SK-N-SH (cell line): ENCODE measurements around the gene EEFSEC. TPM values are rescaled to one million over a fixed set of nuclear protein-coding genes. Genes with fewer than 3 reads are reported as not detected.
A peak's percentile ranks its signal among the peaks of the same experiment; 100 is the strongest.

ENCODE experiments used
- CTCF ChIA-PET: fragments of 300-600, 350-600 bp; formaldehyde crosslinking; extraction: SDS; loops from one replicate; lab custom pipeline; 2021; lab: Yijun Ruan, JAX
- POLR2A ChIA-PET: fragments of 350-600 bp; sonication (Branson Sonifier 250); formaldehyde crosslinking; extraction: SDS; loops from one replicate; lab custom pipeline; 2020; ENCODE audit warnings: antibody characterized with exemption, inconsistent platforms; lab: Yijun Ruan, JAX
- DNase-seq: peaks from one replicate; pipeline ENCODE4 v3.0.0; 2012
- H2AFZ ChIP-seq: fragments of 200-600 bp; sonication (generic); 2 replicates; pipeline ENCODE4 v1.8.1; 2016; ENCODE audit warnings: antibody characterized with exemption, mild to moderate bottlenecking, low read depth
- H3F3A ChIP-seq: fragments of 200-600 bp; sonication (generic); replicated peaks from 2 replicates; pipeline ENCODE3; 2016; ENCODE audit warnings: antibody characterized with exemption, mild to moderate bottlenecking; ENCODE audit not compliant: insufficient read depth
- H3K27ac ChIP-seq, 2 experiments: fragments of 200-500 bp in 1 of 2; fragments of 200-600 bp in 1 of 2; sonication (Bioruptor generic) in 1 of 2; sonication (generic), shearing (Covaris generic) in 1 of 2; 2 replicates each; pipeline versions ENCODE4 v1.5.1 to v1.6.1; 2014 to 2016; ENCODE audit warnings: low read depth in 2 of 2, inconsistent platforms in 1 of 2, low read length in 1 of 2, mild to moderate bottlenecking in 1 of 2, mixed read lengths in 1 of 2
- H3K27me3 ChIP-seq: fragments of 200-600 bp; sonication (generic), shearing (Covaris generic); 2 replicates; pipeline ENCODE4 v1.6.1; 2016; ENCODE audit warnings: mixed run types; ENCODE audit not compliant: insufficient read depth
- H3K36me3 ChIP-seq, 2 experiments: fragments of 200-500 bp in 1 of 2; fragments of 200-600 bp in 1 of 2; sonication (Bioruptor generic) in 1 of 2; sonication (generic) in 1 of 2; replicated peaks in 1 of 2; 2 replicates each; pipeline versions ENCODE3 to v1.5.1; 2014 to 2016; ENCODE audit warnings: low read length in 1 of 2, mild to moderate bottlenecking in 1 of 2; ENCODE audit not compliant: insufficient read depth in 2 of 2, control insufficient read depth in 1 of 2
- H3K4me1 ChIP-seq, 2 experiments: fragments of 200-500 bp in 1 of 2; fragments of 200-600 bp in 1 of 2; sonication (Bioruptor generic) in 1 of 2; sonication (generic), shearing (Covaris generic) in 1 of 2; 2 replicates each; pipeline versions ENCODE4 v1.5.1 to v1.6.1; 2014 to 2016; ENCODE audit warnings: low read depth in 1 of 2, low read length in 1 of 2, mixed run types in 1 of 2; ENCODE audit not compliant: insufficient read depth in 2 of 2, control insufficient read depth in 1 of 2
- H3K4me2 ChIP-seq: fragments of 200-600 bp; sonication (generic), shearing (Covaris generic); 2 replicates; pipeline ENCODE4 v1.6.1; 2017; ENCODE audit warnings: mixed run types
- H3K4me3 ChIP-seq, 2 experiments: fragments of 200-500 bp in 1 of 2; fragments of 200-600 bp in 1 of 2; sonication (Bioruptor generic) in 1 of 2; sonication (generic), shearing (Covaris generic) in 1 of 2; 2 replicates each; pipeline versions ENCODE4 v1.5.1 to v1.8.1; 2014 to 2016; ENCODE audit warnings: low read depth in 2 of 2, inconsistent platforms in 1 of 2, low read length in 1 of 2, mild to moderate bottlenecking in 1 of 2, mixed read lengths in 1 of 2, moderate library complexity in 1 of 2
- H3K79me2 ChIP-seq: fragments of 200-600 bp; sonication (generic); 2 replicates; pipeline ENCODE4 v1.8.1; 2017; ENCODE audit warnings: mild to moderate bottlenecking; ENCODE audit not compliant: insufficient read depth
- H3K9ac ChIP-seq: fragments of 200-600 bp; sonication (generic); 2 replicates; pipeline ENCODE4 v1.6.1; 2017; ENCODE audit warnings: mixed run types
- H3K9me2 ChIP-seq: fragments of 200-600 bp; sonication (generic); 2 replicates; pipeline ENCODE4 v1.6.1; 2017; ENCODE audit warnings: mixed run types
- H3K9me3 ChIP-seq: fragments of 200-600 bp; sonication (generic); 2 replicates; pipeline ENCODE4 v1.6.1; 2017; ENCODE audit warnings: mixed run types, mild to moderate bottlenecking, moderate library complexity
- H4K20me1 ChIP-seq: fragments of 200-600 bp; sonication (generic); 2 replicates; pipeline ENCODE4 v1.6.1; 2017; ENCODE audit warnings: mild to moderate bottlenecking, mixed run types; ENCODE audit not compliant: insufficient read depth
- CHD2 ChIP-seq: fragments of 150-350 bp; IDR thresholded peaks from 2 replicates; pipeline ENCODE4 v1.6.1; 2018; ENCODE audit warnings: low read length; ENCODE audit not compliant: partially characterized antibody
- ELF1 ChIP-seq: IDR thresholded peaks from 2 replicates; pipeline ENCODE4 v1.4.0; 2012
- EP300 ChIP-seq, 2 experiments: IDR thresholded peaks; 2 replicates each; pipeline versions ENCODE4 v1.4.0 to v1.6.1; 2012; ENCODE audit warnings: borderline replicate concordance in 1 of 2, low read depth in 1 of 2, low read length in 1 of 2
- GABPA ChIP-seq: IDR thresholded peaks from 2 replicates; pipeline ENCODE4 v1.4.0; 2012; ENCODE audit warnings: low read depth, mild to moderate bottlenecking
- GATA2 ChIP-seq: sonication (generic); formaldehyde crosslinking; IDR thresholded peaks from 2 replicates; pipeline ENCODE4 v1.5.0; 2020; ENCODE audit warnings: mild to moderate bottlenecking, missing genetic modification reagents
- JUND ChIP-seq: IDR thresholded peaks from 2 replicates; pipeline ENCODE4 v1.4.0; 2012
- NFIC ChIP-seq: IDR thresholded peaks from 2 replicates; pipeline ENCODE4 v1.4.0; 2012; ENCODE audit warnings: borderline replicate concordance
- POLR2AphosphoS5 ChIP-seq: IDR thresholded peaks from 2 replicates; pipeline ENCODE4 v1.6.1; 2012; ENCODE audit warnings: low read depth, low read length
- YY1 ChIP-seq: IDR thresholded peaks from 2 replicates; pipeline ENCODE4 v1.4.0; 2012; ENCODE audit warnings: low read depth, mild to moderate bottlenecking
- WGBS: methylation state at CpG from one replicate; pipeline ENCODE4 v1.1.6; 2017; ENCODE audit warnings: low lambda C conversion rate; 5-methylcytosine and 5-hydroxymethylcytosine counted together
- polyA plus RNA-seq, 3 experiments: library from polyadenylated mRNA; depleted of rRNA; stranded (reverse); fragments of >200 nt; gene quantifications; 2 replicates each; pipeline ENCODE4 v1.2.3, GENCODE V29; 2012
- TF ChIP-seq, protein P1 (sequence below): IDR thresholded peaks from 2 replicates; pipeline ENCODE4 v1.4.0; 2012; ENCODE audit warnings: low read depth, borderline replicate concordance
- TF ChIP-seq, protein P2 (sequence below): IDR thresholded peaks from 2 replicates; pipeline ENCODE4; 2012
- TF ChIP-seq, protein P3 (sequence below): IDR thresholded peaks from 2 replicates; pipeline ENCODE4 v1.4.0; 2012; ENCODE audit warnings: low read depth
- TF ChIP-seq, protein P4 (sequence below): fragments of 150-350 bp; IDR thresholded peaks from 2 replicates; pipeline ENCODE4 v1.6.1; 2017; ENCODE audit warnings: antibody characterized with exemption, low read length, low read depth, borderline replicate concordance
- TF ChIP-seq, protein P5 (sequence below): IDR thresholded peaks from 2 replicates; pipeline ENCODE4 v1.4.0; 2012; ENCODE audit warnings: low read depth, borderline replicate concordance
- TF ChIP-seq, protein P6 (sequence below): IDR thresholded peaks from 2 replicates; pipeline ENCODE4 v1.6.1; 2012; ENCODE audit warnings: mild to moderate bottlenecking, low read depth, low read length, moderate library complexity

The EEFSEC gene
- polyA plus RNA-seq, 1 of the 3 experiments (the other 2 are of a cell fraction) = 12.4 TPM

DNA sequence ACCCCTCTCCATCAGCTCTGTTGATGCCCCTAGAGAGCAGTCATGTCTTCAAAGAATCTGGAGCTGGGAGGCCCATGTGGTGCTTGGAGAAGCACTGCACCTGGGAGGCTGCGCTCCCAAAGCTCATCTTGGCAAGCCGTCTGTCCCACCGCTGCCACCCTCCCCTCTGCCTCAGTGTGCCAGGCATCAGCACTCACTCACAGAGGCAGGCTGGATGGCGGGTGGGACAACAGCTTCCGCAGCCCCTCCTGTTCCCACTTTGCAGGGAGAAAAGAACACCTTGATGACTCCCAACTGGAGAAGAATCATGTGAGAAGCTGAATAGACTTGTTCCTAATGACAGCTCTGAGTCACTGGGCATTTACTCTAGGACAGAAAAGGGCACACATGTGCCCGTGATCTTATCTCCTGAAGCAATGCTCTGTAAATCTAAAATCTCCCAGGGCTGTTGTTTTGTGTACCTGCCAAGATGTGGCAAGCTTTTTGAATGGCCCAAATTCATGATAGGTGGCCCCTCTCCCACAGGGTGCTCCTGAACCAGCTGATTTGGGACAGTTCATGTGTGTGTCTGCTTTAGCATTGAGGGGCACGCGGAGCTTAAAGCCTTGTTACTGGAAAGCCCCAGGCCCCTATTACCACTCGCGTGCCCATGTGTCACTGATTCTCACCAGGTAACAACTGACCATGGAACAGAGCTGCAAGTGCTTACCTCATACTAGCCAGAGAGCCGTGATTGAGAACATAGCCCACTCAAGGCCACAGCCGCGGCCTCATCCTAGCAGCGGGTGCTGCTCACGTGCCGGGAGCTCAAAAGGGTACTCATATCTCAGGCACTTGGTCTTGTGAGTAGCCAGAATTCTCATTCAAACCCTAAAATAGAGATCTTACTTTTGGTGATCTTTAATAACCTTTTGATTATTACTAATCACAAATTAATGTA lies 209.0 kb downstream of the EEFSEC start:
- no peaks in the 10 kb centered on the region; the same call in 1 of the 2 replicates for H3K79me2 ChIP-seq
- CTCF ChIA-PET = interaction anchor here (0.7 to 2.1 kb wide), 10 partner anchors 10 to 184 kb away, joined by 3 to 6 read pairs (median 4); no protein-coding TSS in a partner anchor
- no peaks in the 10 kb centered on the region for H4K20me1 ChIP-seq
- H3K9ac ChIP-seq = no peak overlapping the region
- H3F3A ChIP-seq = no peaks in the 10 kb centered on the region
- H3K4me3 ChIP-seq = no peak overlapping the region
- POLR2A ChIA-PET = interaction anchor here (0.5 to 1.4 kb wide), 3 partner anchors 12 to 78 kb away, joined by 4 to 8 read pairs (median 4); no protein-coding TSS in a partner anchor
- no peaks in the 10 kb centered on the region for H3K9me2 ChIP-seq
- DNase-seq = peak; percentile 42
- H2AFZ ChIP-seq = no peak overlapping the region
- no peak overlapping the region for H3K4me2 ChIP-seq
- 0 out of 2 replicates have a peak, but pooled peaks have one; percentile 46 for TF ChIP-seq GATA2 (CRISPR knock-in tag)
- no peak for TF ChIP-seq POLR2AphosphoS5
- TF ChIP-seq JUND = no peak
- TF ChIP-seq, all 33 proteins: peak for 1
- 98% methylated on average over 14 of the region's 16 CpGs for WGBS
- H3K27me3 ChIP-seq = no peaks in the 10 kb centered on the region
- no peaks in the 10 kb centered on the region for H3K9me3 ChIP-seq
- no peak overlapping the region; a peak in 1 of 4 replicates for H3K27ac ChIP-seq
- H3K36me3 ChIP-seq = no peaks in the 10 kb centered on the region
- peaks cover 7 to 54% of the 10 kb centered on the region in 2 experiments; a peak in 1 of 4 replicates for H3K4me1 ChIP-seq

DNA sequence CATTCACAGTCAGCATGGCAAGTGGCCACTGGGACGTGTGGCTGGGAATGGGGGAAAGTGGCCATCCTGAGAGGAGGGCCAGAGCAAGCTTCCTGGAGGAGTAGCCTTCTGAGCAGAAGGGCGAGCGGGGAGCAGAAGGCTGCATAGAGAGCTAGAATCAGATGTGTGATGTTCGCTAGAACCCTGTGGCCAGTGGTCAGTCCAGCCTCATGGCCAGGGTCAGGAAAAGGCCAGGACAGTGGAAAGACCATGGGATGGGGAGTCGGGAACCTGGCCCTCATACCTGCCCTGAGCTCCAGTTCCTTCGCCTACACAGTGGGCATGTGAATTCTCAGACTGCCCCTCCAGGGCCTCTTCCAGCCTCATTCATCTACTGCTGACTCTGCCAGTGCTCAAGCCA lies 211.0 kb downstream of the EEFSEC start:
- CTCF ChIA-PET = interaction anchor here (1.3 kb wide), 1 partner anchor 39 kb away, joined by 4 read pairs; no protein-coding TSS in a partner anchor
- H3K9ac ChIP-seq = no peak overlapping the region
- peaks cover 7 to 67% of the 10 kb centered on the region in 2 experiments; a peak in 1 of 4 replicates for H3K4me1 ChIP-seq
- TF ChIP-seq GABPA (no peak), NFIC (no peak), CHD2 (no peak), GATA2 (CRISPR knock-in tag) (no peak), POLR2AphosphoS5 (no peak), ELF1 (no peak), YY1 (no peak), JUND (no peak), EP300 (IDR thresholded peaks at IDR 0.05; ENCODE audit: borderline replicate concordance in 1 of 2, low read depth in 1 of 2, low read length in 1 of 2) (no peak)
- TF ChIP-seq, protein P1, sequence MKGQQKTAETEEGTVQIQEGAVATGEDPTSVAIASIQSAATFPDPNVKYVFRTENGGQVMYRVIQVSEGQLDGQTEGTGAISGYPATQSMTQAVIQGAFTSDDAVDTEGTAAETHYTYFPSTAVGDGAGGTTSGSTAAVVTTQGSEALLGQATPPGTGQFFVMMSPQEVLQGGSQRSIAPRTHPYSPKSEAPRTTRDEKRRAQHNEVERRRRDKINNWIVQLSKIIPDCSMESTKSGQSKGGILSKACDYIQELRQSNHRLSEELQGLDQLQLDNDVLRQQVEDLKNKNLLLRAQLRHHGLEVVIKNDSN = no peak
- TF ChIP-seq, protein P2, sequence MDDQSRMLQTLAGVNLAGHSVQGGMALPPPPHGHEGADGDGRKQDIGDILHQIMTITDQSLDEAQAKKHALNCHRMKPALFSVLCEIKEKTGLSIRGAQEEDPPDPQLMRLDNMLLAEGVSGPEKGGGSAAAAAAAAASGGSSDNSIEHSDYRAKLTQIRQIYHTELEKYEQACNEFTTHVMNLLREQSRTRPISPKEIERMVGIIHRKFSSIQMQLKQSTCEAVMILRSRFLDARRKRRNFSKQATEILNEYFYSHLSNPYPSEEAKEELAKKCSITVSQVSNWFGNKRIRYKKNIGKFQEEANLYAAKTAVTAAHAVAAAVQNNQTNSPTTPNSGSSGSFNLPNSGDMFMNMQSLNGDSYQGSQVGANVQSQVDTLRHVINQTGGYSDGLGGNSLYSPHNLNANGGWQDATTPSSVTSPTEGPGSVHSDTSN = no peak
- TF ChIP-seq, protein P3, sequence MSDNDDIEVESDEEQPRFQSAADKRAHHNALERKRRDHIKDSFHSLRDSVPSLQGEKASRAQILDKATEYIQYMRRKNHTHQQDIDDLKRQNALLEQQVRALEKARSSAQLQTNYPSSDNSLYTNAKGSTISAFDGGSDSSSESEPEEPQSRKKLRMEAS = no peak
- TF ChIP-seq, protein P4, sequence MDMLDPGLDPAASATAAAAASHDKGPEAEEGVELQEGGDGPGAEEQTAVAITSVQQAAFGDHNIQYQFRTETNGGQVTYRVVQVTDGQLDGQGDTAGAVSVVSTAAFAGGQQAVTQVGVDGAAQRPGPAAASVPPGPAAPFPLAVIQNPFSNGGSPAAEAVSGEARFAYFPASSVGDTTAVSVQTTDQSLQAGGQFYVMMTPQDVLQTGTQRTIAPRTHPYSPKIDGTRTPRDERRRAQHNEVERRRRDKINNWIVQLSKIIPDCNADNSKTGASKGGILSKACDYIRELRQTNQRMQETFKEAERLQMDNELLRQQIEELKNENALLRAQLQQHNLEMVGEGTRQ = no peak
- TF ChIP-seq, protein P5, sequence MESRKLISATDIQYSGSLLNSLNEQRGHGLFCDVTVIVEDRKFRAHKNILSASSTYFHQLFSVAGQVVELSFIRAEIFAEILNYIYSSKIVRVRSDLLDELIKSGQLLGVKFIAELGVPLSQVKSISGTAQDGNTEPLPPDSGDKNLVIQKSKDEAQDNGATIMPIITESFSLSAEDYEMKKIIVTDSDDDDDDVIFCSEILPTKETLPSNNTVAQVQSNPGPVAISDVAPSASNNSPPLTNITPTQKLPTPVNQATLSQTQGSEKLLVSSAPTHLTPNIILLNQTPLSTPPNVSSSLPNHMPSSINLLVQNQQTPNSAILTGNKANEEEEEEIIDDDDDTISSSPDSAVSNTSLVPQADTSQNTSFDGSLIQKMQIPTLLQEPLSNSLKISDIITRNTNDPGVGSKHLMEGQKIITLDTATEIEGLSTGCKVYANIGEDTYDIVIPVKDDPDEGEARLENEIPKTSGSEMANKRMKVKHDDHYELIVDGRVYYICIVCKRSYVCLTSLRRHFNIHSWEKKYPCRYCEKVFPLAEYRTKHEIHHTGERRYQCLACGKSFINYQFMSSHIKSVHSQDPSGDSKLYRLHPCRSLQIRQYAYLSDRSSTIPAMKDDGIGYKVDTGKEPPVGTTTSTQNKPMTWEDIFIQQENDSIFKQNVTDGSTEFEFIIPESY = no peak
- TF ChIP-seq, protein P6, sequence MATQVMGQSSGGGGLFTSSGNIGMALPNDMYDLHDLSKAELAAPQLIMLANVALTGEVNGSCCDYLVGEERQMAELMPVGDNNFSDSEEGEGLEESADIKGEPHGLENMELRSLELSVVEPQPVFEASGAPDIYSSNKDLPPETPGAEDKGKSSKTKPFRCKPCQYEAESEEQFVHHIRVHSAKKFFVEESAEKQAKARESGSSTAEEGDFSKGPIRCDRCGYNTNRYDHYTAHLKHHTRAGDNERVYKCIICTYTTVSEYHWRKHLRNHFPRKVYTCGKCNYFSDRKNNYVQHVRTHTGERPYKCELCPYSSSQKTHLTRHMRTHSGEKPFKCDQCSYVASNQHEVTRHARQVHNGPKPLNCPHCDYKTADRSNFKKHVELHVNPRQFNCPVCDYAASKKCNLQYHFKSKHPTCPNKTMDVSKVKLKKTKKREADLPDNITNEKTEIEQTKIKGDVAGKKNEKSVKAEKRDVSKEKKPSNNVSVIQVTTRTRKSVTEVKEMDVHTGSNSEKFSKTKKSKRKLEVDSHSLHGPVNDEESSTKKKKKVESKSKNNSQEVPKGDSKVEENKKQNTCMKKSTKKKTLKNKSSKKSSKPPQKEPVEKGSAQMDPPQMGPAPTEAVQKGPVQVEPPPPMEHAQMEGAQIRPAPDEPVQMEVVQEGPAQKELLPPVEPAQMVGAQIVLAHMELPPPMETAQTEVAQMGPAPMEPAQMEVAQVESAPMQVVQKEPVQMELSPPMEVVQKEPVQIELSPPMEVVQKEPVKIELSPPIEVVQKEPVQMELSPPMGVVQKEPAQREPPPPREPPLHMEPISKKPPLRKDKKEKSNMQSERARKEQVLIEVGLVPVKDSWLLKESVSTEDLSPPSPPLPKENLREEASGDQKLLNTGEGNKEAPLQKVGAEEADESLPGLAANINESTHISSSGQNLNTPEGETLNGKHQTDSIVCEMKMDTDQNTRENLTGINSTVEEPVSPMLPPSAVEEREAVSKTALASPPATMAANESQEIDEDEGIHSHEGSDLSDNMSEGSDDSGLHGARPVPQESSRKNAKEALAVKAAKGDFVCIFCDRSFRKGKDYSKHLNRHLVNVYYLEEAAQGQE = no peak
- H3K4me3 ChIP-seq = no peak overlapping the region
- no peak overlapping the region for H3K4me2 ChIP-seq
- H3K9me2 ChIP-seq = no peaks in the 10 kb centered on the region
- no peaks in the 10 kb centered on the region for H3K9me3 ChIP-seq
- no peaks in the 10 kb centered on the region for H3F3A ChIP-seq
- H3K36me3 ChIP-seq = no peaks in the 10 kb centered on the region
- no peak overlapping the region; a peak in 1 of 4 replicates for H3K27ac ChIP-seq
- H2AFZ ChIP-seq = no peak overlapping the region
- H3K79me2 ChIP-seq = no peaks in the 10 kb centered on the region; the same call in 1 of the 2 replicates
- H3K27me3 ChIP-seq = no peaks in the 10 kb centered on the region
- 97% methylated on average over 4 of the region's 6 CpGs for WGBS
- POLR2A ChIA-PET = no interaction called here
- no peak for DNase-seq
- no peaks in the 10 kb centered on the region for H4K20me1 ChIP-seq
